ENCODE measurements around the gene GRIK3. TPM values are rescaled to one million over a fixed set of nuclear protein-coding genes. Genes with fewer than 3 reads are reported as not detected.

The GRIK3 gene
- total and polyA plus RNA-seq, 2 of the 8 experiments (the other 6 are each of a cell fraction or from before 2014, with no cell fraction given) = 2.1 to 3.4 TPM

GRCh38 chr1:36871146-36871971 is 163.0 kb downstream of the GRIK3 start:
- no peak overlapping the region for H2BK12ac ChIP-seq (ENCODE audit: low read depth, low read length)
- no peak overlapping the region for H3K27ac ChIP-seq (ENCODE audit: low read depth, low read length)
- no peak overlapping the region for H3K56ac ChIP-seq (replicated peaks; ENCODE audit: insufficient read length, low read depth, low read length)
- no peak overlapping the region for H3K14ac ChIP-seq (ENCODE audit: insufficient read length)
- no peak overlapping the region for H2BK15ac ChIP-seq (ENCODE audit: low read length)
- DNase-seq (ENCODE audit: low read depth in 1 of 2, low spot score in 2 of 2) (no peak), FAIRE-seq (no peak)
- 86% methylated on average over 20 of the region's 21 CpGs; no CpG with 5 or more reads in 1 of the 2 experiments for WGBS, 2 experiments (ENCODE audit: extremely low coverage in 1 of 2, insufficient coverage in 1 of 2, insufficient read length in 1 of 2, insufficient replicate concordance in 2 of 2, low coverage in 1 of 2, low lambda C conversion rate in 2 of 2, missing lambda C conversion rate in 1 of 2)
- no peaks in the 10 kb centered on the region for H3K9me3 ChIP-seq (ENCODE audit: insufficient read depth in 2 of 2, low read depth in 1 of 2, low read length in 1 of 2)
- no peak overlapping the region for H2AFZ ChIP-seq (ENCODE audit: low read length)
- no peak overlapping the region for H4K5ac ChIP-seq (ENCODE audit: insufficient read length, low read depth, low read length)
- H3K4me2 ChIP-seq (ENCODE audit: insufficient read depth in 1 of 2, low read depth in 2 of 2, low read length in 2 of 2) = no peak overlapping the region
- ChIA-PET CTCF (ENCODE audit: partially characterized antibody) (interaction anchor here (0.9 to 13.5 kb wide), 13 partner anchors 9 to 395 kb away, joined by 3 to 211 read pairs (median 4); no protein-coding TSS in a partner anchor), POLR2A (ENCODE audit: partially characterized antibody) (no interaction called here)
- H2AK5ac ChIP-seq (ENCODE audit: low read depth, low read length) = no peak overlapping the region
- no peak overlapping the region; the same call in 1 of the 2 replicates for H4K8ac ChIP-seq (ENCODE audit: extremely low read depth, insufficient read depth, low read length)
- H2BK5ac ChIP-seq (ENCODE audit: low read depth, low read length) = no peak overlapping the region
- no peak overlapping the region for H3K18ac ChIP-seq (ENCODE audit: extremely low read depth, low read length)
- H3K23ac ChIP-seq (ENCODE audit: insufficient read length) = no peak overlapping the region
- no peak overlapping the region for H2BK120ac ChIP-seq (replicated peaks; ENCODE audit: low read depth, low read length)
- H3K79me1 ChIP-seq (ENCODE audit: low read depth, low read length) = no peaks in the 10 kb centered on the region
- no peak for TF ChIP-seq SIRT6 (IDR thresholded peaks at IDR 0.05; ENCODE audit: low read length)
- no peak for TF ChIP-seq HDAC2 (IDR thresholded peaks at IDR 0.05; ENCODE audit: borderline replicate concordance in 1 of 2, low read depth in 2 of 2, low read length in 2 of 2)
- no peak for TF ChIP-seq CBX5 (IDR thresholded peaks at IDR 0.05; ENCODE audit: low read depth, low read length)
- TF ChIP-seq YY1 (IDR thresholded peaks at IDR 0.05; ENCODE audit: low read depth, low read length) = no peak
- no peak for TF ChIP-seq JUN (IDR thresholded peaks at IDR 0.05; ENCODE audit: low read depth, low read length)
- no peaks in the 10 kb centered on the region for H3K79me2 ChIP-seq (ENCODE audit: control insufficient read depth in 1 of 2, insufficient read depth in 2 of 2, low read length in 2 of 2)
- H3K4me1 ChIP-seq (replicated peaks in 1 of 4; ENCODE audit: control insufficient read depth in 3 of 4, insufficient read depth in 4 of 4, low read length in 3 of 4) = no peaks in the 10 kb centered on the region; a peak in 1 of 7 replicates
- no peak overlapping the region for H3K9ac ChIP-seq (replicated peaks in 1 of 4; ENCODE audit: extremely low read depth in 1 of 4, low read depth in 3 of 4, low read length in 3 of 4)
- H3K4ac ChIP-seq (replicated peaks; ENCODE audit: insufficient read length, low read depth, low read length) = no peak overlapping the region
- H3K4me3 ChIP-seq (ENCODE audit: extremely low read depth in 1 of 4, insufficient read depth in 2 of 4, low read depth in 3 of 4, low read length in 4 of 4) = no peak overlapping the region
- no peaks in the 10 kb centered on the region for H3K23me2 ChIP-seq (ENCODE audit: low read depth, low read length)
- H4K20me1 ChIP-seq (replicated peaks in 1 of 2; ENCODE audit: control insufficient read depth in 1 of 2, insufficient read depth in 2 of 2, low read length in 2 of 2) = peaks cover 0 to 2% of the 10 kb centered on the region in 2 experiments
- H4K91ac ChIP-seq (replicated peaks; ENCODE audit: insufficient read length, low read length) = no peak overlapping the region
- H2BK20ac ChIP-seq (ENCODE audit: low read length) = no peak overlapping the region
- no peaks in the 10 kb centered on the region for H3K36me3 ChIP-seq (ENCODE audit: control insufficient read depth in 2 of 4, insufficient read depth in 4 of 4, low read length in 3 of 4)
- H3K27me3 ChIP-seq (replicated peaks in 1 of 4; ENCODE audit: control insufficient read depth in 3 of 4, extremely low read depth in 1 of 4, insufficient read depth in 3 of 4, low read length in 3 of 4) = no peaks in the 10 kb centered on the region
